CD4-positive, alpha-beta T cell (primary cell): ENCODE results near the gene XPO6. TPM values are rescaled to one million over a fixed set of nuclear protein-coding genes. Genes with fewer than 3 reads are reported as not detected.

Source experiments
- ATAC-seq: fragments of 200-7000 bp; cut with Tn5 transposase; one replicate; pipeline ENCODE4 v1.10.0; 2022; ENCODE audit warnings: mild to moderate bottlenecking; ENCODE audit not compliant: poor library complexity
- CTCF ChIA-PET: fragments of 350-600 bp; sonication (Branson Sonifier 250); formaldehyde crosslinking; loops from one replicate; lab custom pipeline; 2021; ENCODE audit warnings: antibody characterized with exemption, inconsistent platforms; lab: Charles Lee
- POLR2A ChIA-PET: fragments of 350-600 bp; sonication (Branson Sonifier 250); formaldehyde crosslinking; loops from one replicate; lab custom pipeline; 2021; ENCODE audit warnings: antibody characterized with exemption, inconsistent platforms; lab: Charles Lee
- DNase-seq, 14 experiments: peaks; one replicate each; pipeline ENCODE4 v3.0.0-alpha.2; 2013 to 2020; ENCODE audit warnings: mixed read lengths in 2 of 14
- H3K27ac ChIP-seq, 2 donors: one replicate each; pipeline versions ENCODE4 v1.5.1 to v1.7.0; 2013; ENCODE audit warnings: low read length in 2 of 2, low read depth in 1 of 2, mild to moderate bottlenecking in 1 of 2
- H3K27me3 ChIP-seq, 2 experiments: 1 replicate in 1 of 2; 2 replicates in 1 of 2; pipeline versions ENCODE4 v1.6.1 to v1.7.0; 2013; ENCODE audit warnings: low read length in 2 of 2, control low read depth in 1 of 2, mild to moderate bottlenecking in 1 of 2, moderate library complexity in 1 of 2; ENCODE audit not compliant: insufficient read depth in 2 of 2, control insufficient read depth in 1 of 2
- H3K36me3 ChIP-seq: one replicate; pipeline ENCODE4 v1.6.1; 2013; ENCODE audit warnings: low read length, control low read depth; ENCODE audit not compliant: insufficient read depth
- H3K4me1 ChIP-seq: one replicate; pipeline ENCODE4 v1.6.1; 2013; ENCODE audit warnings: low read length, control low read depth; ENCODE audit not compliant: insufficient read depth
- H3K4me3 ChIP-seq: one replicate; pipeline ENCODE4 v1.5.1; 2013; ENCODE audit warnings: mild to moderate bottlenecking, low read length, moderate library complexity
- H3K9me3 ChIP-seq, 2 experiments: 1 replicate in 1 of 2; 2 replicates in 1 of 2; pipeline versions ENCODE4 v1.6.1 to v1.7.0; 2013; ENCODE audit warnings: low read length in 2 of 2, mild to moderate bottlenecking in 2 of 2, control low read depth in 1 of 2, moderate library complexity in 1 of 2; ENCODE audit not compliant: control insufficient read depth in 1 of 2, insufficient read depth in 1 of 2
- H3K27ac Mint-ChIP-seq: one replicate; pipeline ENCODE4 v1.8.0; 2020; ENCODE audit warnings: mixed read lengths
- H3K27me3 Mint-ChIP-seq: one replicate; pipeline ENCODE4 v1.8.0; 2021; ENCODE audit warnings: mixed read lengths
- H3K36me3 Mint-ChIP-seq: one replicate; pipeline ENCODE4 v1.8.0; 2021; ENCODE audit warnings: low read depth, mixed read lengths
- H3K4me1 Mint-ChIP-seq: one replicate; pipeline ENCODE4 v1.8.0; 2021; ENCODE audit warnings: low read depth, mixed read lengths
- H3K4me3 Mint-ChIP-seq: one replicate; pipeline ENCODE4 v1.8.0; 2020; ENCODE audit warnings: mild to moderate bottlenecking, mixed read lengths
- H3K9me3 Mint-ChIP-seq: one replicate; pipeline ENCODE4 v1.8.0; 2020; ENCODE audit warnings: mixed read lengths
- intact Hi-C, 2 experiments: fragments of 100-400 bp; cut with DNase I in 1 of 2; cut with micrococcal nuclease in 1 of 2; formaldehyde crosslinking; loops; one replicate each; pipeline versions ENCODE4 v1.15.1 to v1.9.0; 2023 to 2025; cut with DNase I, micrococcal nuclease
- total RNA-seq, 174 experiments: library from RNA in 2 of 174; stranded (reverse) in 2 of 174; gene quantifications; one replicate each; pipeline ENCODE4 v1.2.3 and lab custom pipeline; 2021 to 2026
- TF ChIP-seq, protein P1 (sequence below): fragments of 200-600 bp; IDR thresholded peaks from one replicate; pipeline ENCODE4 v1.8.0; 2022; ENCODE audit warnings: antibody characterized with exemption, mild to moderate bottlenecking

The XPO6 gene
- total RNA-seq, 2 experiments from 2014 or later: 378 to 390 TPM

GRCh38 chr16:28093385-28093725 is 118.4 kb downstream of the XPO6 start:
- Histone ChIP-seq H3K9me3 (no peaks in the 10 kb centered on the region), H3K4me1 (no peaks in the 10 kb centered on the region), H3K36me3 (peaks cover 28% of the 10 kb centered on the region), H3K27me3 (no peaks in the 10 kb centered on the region), H3K4me3 (no peak overlapping the region), H3K27ac (no peak overlapping the region)
- Mint-ChIP-seq H3K4me3 (no peak overlapping the region), H3K9me3 (no peaks in the 10 kb centered on the region), H3K27ac (no peak overlapping the region), H3K27me3 (no peaks in the 10 kb centered on the region), H3K36me3 (peaks cover 26% of the 10 kb centered on the region), H3K4me1 (peaks cover 4% of the 10 kb centered on the region)
- POLR2A ChIA-PET: no interaction called here
- TF ChIP-seq, protein P1, sequence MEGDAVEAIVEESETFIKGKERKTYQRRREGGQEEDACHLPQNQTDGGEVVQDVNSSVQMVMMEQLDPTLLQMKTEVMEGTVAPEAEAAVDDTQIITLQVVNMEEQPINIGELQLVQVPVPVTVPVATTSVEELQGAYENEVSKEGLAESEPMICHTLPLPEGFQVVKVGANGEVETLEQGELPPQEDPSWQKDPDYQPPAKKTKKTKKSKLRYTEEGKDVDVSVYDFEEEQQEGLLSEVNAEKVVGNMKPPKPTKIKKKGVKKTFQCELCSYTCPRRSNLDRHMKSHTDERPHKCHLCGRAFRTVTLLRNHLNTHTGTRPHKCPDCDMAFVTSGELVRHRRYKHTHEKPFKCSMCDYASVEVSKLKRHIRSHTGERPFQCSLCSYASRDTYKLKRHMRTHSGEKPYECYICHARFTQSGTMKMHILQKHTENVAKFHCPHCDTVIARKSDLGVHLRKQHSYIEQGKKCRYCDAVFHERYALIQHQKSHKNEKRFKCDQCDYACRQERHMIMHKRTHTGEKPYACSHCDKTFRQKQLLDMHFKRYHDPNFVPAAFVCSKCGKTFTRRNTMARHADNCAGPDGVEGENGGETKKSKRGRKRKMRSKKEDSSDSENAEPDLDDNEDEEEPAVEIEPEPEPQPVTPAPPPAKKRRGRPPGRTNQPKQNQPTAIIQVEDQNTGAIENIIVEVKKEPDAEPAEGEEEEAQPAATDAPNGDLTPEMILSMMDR: no peak
- intact Hi-C loops: no loop called here
- CTCF ChIA-PET: no interaction called here
- no peak for DNase-seq
- no peak for ATAC-seq

DNA sequence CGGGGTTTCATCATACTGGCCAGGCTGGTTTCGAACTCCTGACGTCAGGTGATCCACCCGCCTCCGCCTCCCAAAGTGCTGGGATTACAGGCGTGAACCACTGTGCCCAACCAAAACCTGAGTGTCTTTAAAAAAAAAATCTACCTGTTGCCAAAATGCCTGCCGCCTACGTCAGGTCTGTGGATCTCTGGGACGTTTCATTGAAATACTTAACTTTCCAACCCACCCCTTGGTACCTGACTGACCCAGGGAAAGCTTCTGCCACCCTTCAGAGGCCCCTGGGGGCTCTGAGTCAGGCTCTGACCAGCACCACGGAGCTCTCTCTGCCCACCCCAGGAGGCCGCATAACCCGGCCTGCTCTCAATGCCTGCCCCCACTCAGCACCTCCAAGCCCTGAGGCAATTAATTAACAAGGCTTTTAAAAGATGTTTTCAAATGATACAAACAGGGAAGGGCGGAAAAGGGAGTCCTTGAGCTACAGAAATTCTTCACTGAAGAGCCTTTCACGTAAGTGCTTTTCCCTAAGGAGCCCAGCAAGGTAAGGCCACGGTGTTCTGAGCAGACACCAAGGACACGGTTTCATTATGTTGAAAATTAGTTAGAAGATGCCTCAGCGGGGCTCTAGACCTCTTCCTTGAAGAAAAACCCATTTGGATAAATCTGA is 118.9 kb downstream of the XPO6 start:
- H3K4me1 ChIP-seq: no peaks in the 10 kb centered on the region
- ChIA-PET CTCF (no interaction called here), POLR2A (no interaction called here)
- TF ChIP-seq, protein P1: no peak
- no peak overlapping the region for H3K27ac Mint-ChIP-seq
- no peaks in the 10 kb centered on the region for H3K27me3 ChIP-seq
- no peak for ATAC-seq
- intact Hi-C loops: no loop called here
- no peaks in the 10 kb centered on the region for H3K27me3 Mint-ChIP-seq
- H3K36me3 ChIP-seq: peaks cover 23% of the 10 kb centered on the region
- no peak overlapping the region for H3K4me3 Mint-ChIP-seq
- peaks cover 4% of the 10 kb centered on the region for H3K4me1 Mint-ChIP-seq
- no peak for DNase-seq
- H3K27ac ChIP-seq: no peak overlapping the region
- H3K4me3 ChIP-seq: no peak overlapping the region
- H3K9me3 ChIP-seq: no peaks in the 10 kb centered on the region
- H3K36me3 Mint-ChIP-seq: peaks cover 21% of the 10 kb centered on the region
- H3K9me3 Mint-ChIP-seq: no peaks in the 10 kb centered on the region

- ChIA-PET POLR2A (no interaction called here), CTCF (no interaction called here)
- no peaks in the 10 kb centered on the region for H3K27me3 ChIP-seq
- no peak overlapping the region for H3K4me3 ChIP-seq
- ATAC-seq (no peak), DNase-seq (no peak)
- intact Hi-C loops: no loop called here
- Mint-ChIP-seq H3K4me3 (no peak overlapping the region), H3K27ac (no peak overlapping the region), H3K9me3 (no peaks in the 10 kb centered on the region), H3K27me3 (no peaks in the 10 kb centered on the region), H3K36me3 (peaks cover 9% of the 10 kb centered on the region), H3K4me1 (peaks cover 4% of the 10 kb centered on the region)
- no peak overlapping the region for H3K27ac ChIP-seq
- H3K4me1 ChIP-seq: no peaks in the 10 kb centered on the region
- peaks cover 12% of the 10 kb centered on the region for H3K36me3 ChIP-seq
- TF ChIP-seq, protein P1: no peak
- no peaks in the 10 kb centered on the region for H3K9me3 ChIP-seq
These were observed 120.1 kb downstream of the XPO6 start for GRCh38 chr16:28091656-28092055.
